HG02852 (cell line): ENCODE data around the gene WDR82.

Experiments
- ATAC-seq: cut with Tn5 transposase; IDR thresholded peaks from one replicate; pipeline ENCODE4 v1.9.1; 2021; ENCODE audit warnings: mild to moderate bottlenecking, moderate library complexity; ENCODE audit not compliant: unreplicated experiment

The WDR82 gene

GRCh38 chr3:52308308-52308707 lies 29.9 kb upstream of the WDR82 start:
- ATAC-seq: no peak

GRCh38 chr3:52306978-52307377 lies 28.5 kb upstream of the WDR82 start:
- ATAC-seq: no peak

GRCh38 chr3:52305926-52306325 lies 27.5 kb upstream of the WDR82 start:
- ATAC-seq: no peak

- ATAC-seq: no peak
Observed at GRCh38 chr3:52303811-52304210, 25.4 kb upstream of the WDR82 start.

GRCh38 chr3:52302426-52303145 lies 24.1 kb upstream of the WDR82 start:
- ATAC-seq: no peak

GRCh38 chr3:52299879-52300611 lies 21.6 kb upstream of the WDR82 start:
- no peak for ATAC-seq

- ATAC-seq: no peak
Observed at GRCh38 chr3:52299247-52299878, 20.9 kb upstream of the WDR82 start.

GRCh38 chr3:52298149-52299098 lies 20.0 kb upstream of the WDR82 start:
- no peak for ATAC-seq

- ATAC-seq: no peak
Observed at GRCh38 chr3:52297242-52298148, 19.0 kb upstream of the WDR82 start.

- ATAC-seq: no peak
Observed at GRCh38 chr3:52295671-52296208, 17.3 kb upstream of the WDR82 start.

- no peak for ATAC-seq
Observed at GRCh38 chr3:52294320-52295150, 16.1 kb upstream of the WDR82 start.

GRCh38 chr3:52293491-52294319 lies 15.3 kb upstream of the WDR82 start:
- no peak for ATAC-seq

GRCh38 chr3:52292247-52293065 lies 14.0 kb upstream of the WDR82 start:
- ATAC-seq: no peak

- ATAC-seq: no peak
Observed at GRCh38 chr3:52291508-52292181, 13.2 kb upstream of the WDR82 start.

- ATAC-seq: no peak
Observed at GRCh38 chr3:52290596-52291507, 12.4 kb upstream of the WDR82 start.
